ENCODE data around the gene ARHGAP6. TPM values are rescaled to one million over a fixed set of nuclear protein-coding genes. Genes with fewer than 3 reads are reported as not detected.

The ARHGAP6 gene
- total RNA-seq, 3 donors from 2014 or later, result 10.1 to 32.6 (median 14.7) TPM

DNA sequence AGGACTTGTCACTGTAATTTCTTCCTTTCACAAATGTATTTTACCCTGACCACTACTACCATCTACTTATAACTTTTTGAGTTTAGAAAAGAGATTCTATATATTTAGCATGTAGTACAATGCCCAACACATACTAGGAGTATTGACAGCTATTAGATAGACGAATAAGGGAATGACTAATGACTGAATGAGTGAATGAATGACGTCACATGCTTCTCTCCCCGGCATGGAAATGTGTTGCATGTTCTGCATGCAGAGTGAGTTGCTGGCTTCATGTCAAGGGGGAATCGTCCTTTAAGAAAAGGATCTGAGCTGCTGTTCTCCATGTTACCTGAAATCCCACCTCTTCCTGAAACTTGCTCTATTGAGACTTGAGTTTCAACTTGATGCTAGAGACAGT is 459.9 kb downstream of the ARHGAP6 start:
- TF ChIP-seq, protein P1, sequence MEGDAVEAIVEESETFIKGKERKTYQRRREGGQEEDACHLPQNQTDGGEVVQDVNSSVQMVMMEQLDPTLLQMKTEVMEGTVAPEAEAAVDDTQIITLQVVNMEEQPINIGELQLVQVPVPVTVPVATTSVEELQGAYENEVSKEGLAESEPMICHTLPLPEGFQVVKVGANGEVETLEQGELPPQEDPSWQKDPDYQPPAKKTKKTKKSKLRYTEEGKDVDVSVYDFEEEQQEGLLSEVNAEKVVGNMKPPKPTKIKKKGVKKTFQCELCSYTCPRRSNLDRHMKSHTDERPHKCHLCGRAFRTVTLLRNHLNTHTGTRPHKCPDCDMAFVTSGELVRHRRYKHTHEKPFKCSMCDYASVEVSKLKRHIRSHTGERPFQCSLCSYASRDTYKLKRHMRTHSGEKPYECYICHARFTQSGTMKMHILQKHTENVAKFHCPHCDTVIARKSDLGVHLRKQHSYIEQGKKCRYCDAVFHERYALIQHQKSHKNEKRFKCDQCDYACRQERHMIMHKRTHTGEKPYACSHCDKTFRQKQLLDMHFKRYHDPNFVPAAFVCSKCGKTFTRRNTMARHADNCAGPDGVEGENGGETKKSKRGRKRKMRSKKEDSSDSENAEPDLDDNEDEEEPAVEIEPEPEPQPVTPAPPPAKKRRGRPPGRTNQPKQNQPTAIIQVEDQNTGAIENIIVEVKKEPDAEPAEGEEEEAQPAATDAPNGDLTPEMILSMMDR (IDR thresholded peaks at IDR 0.05), result no peak
- no peak for TF ChIP-seq POLR2A (IDR thresholded peaks at IDR 0.05)
- intact Hi-C loops (cut with DNase I; ENCODE audit: low total_unique reads), result loop anchor here (2.0 kb wide), 1 partner anchor 39 kb away; no protein-coding TSS in a partner anchor
- Histone ChIP-seq H3K36me3 (no peaks in the 10 kb centered on the region), H3K4me1 (no peaks in the 10 kb centered on the region), H3K9me3 (no peaks in the 10 kb centered on the region), H3K27me3 (no peaks in the 10 kb centered on the region), H3K27ac (no peak overlapping the region), H3K4me3 (no peak overlapping the region)
- no peak for DNase-seq (ENCODE audit: low spot score in 2 of 2)

DNA sequence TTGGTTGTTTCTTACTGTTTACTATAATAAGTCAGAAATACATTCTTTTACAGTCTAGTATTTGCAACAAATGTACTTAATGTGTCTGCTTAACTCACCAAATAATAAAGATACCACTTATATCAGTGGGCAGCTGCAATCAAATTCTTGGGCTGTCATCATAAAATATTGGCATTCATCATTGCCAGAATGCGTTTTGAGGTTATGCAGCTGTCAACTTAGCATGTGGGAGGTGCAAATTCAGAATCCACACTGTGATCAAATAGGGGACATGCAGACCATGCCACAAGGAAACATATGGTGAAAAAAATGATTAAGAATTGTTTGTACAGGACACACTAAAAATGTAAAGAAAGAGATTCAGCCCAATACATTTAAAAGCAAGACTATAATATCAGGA is 468.0 kb downstream of the ARHGAP6 start:
- peaks cover 0 to 32% of the 10 kb centered on the region in 2 donors for H3K27me3 ChIP-seq
- no peak for TF ChIP-seq POLR2AphosphoS5 (IDR thresholded peaks at IDR 0.05)
- no peak overlapping the region for H3K4me3 ChIP-seq
- intact Hi-C loops (cut with DNase I; ENCODE audit: low total_unique reads), result no loop called here
- H3K36me3 ChIP-seq, result no peaks in the 10 kb centered on the region
- no peak overlapping the region for H3K27ac ChIP-seq
- no peak for DNase-seq (ENCODE audit: low spot score in 2 of 2)
- H3K9me3 ChIP-seq, result no peaks in the 10 kb centered on the region
- H3K4me1 ChIP-seq, result no peaks in the 10 kb centered on the region

DNA sequence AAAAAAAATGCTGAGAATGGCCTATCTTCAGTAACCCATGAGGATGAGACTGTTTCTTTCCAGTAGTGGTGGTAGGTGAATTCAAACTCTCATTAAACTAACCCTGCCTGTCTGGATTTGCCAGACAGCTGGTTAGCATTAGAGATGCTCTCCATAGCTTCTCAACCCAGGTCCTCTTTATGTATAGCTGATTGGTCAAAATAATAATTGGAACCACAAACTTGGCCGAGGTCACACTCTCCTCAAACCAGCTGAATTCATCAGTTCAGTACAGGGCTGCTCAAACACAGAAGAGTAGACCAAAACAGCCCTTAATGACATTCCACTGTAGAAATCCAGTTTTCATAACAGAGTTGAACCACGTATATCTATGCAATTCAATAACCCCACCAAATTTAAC is 469.2 kb downstream of the ARHGAP6 start:
- H3K9me3 ChIP-seq, result no peaks in the 10 kb centered on the region
- no peaks in the 10 kb centered on the region for H3K36me3 ChIP-seq
- no peak overlapping the region for H3K4me3 ChIP-seq
- no peak overlapping the region for H3K27ac ChIP-seq
- peaks cover 0 to 38% of the 10 kb centered on the region in 2 donors for H3K27me3 ChIP-seq
- TF ChIP-seq POLR2A (IDR thresholded peaks at IDR 0.05), result no peak
- TF ChIP-seq POLR2AphosphoS5 (IDR thresholded peaks at IDR 0.05), result no peak
- TF ChIP-seq, protein P1 (IDR thresholded peaks at IDR 0.05), result no peak
- DNase-seq (ENCODE audit: low spot score in 2 of 2), result no peak
- no peaks in the 10 kb centered on the region for H3K4me1 ChIP-seq
- intact Hi-C loops (cut with DNase I; ENCODE audit: low total_unique reads), result no loop called here

DNA sequence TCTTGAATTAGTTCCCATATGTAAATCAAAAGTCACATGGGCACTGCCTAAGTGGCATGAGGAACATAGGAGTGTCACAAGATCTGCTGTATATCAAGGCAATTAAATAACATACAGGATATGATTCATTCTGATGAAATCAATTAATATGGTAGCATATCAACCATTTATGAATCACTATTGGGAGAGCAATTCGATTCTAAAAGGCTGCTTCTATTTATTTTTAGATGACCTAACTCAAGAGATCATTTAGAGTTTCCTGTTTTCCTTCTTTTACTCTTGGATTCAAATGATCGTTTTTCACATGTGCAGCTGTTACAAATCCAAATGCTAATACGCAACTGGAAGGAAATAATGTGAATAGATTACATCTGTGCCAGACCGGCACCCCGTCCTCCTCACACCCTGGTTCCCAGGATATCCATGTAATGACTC is 472.7 kb downstream of the ARHGAP6 start:
- TF ChIP-seq POLR2A (IDR thresholded peaks at IDR 0.05) (no peak), POLR2AphosphoS5 (IDR thresholded peaks at IDR 0.05) (no peak)
- TF ChIP-seq, protein P1 (IDR thresholded peaks at IDR 0.05), result no peak
- peak overlapping the region in 1 of 2 donors; percentile 30 for H3K27ac ChIP-seq
- no peak overlapping the region for H3K4me3 ChIP-seq
- peaks cover 0 to 17% of the 10 kb centered on the region in 2 donors for H3K27me3 ChIP-seq
- H3K9me3 ChIP-seq, result no peaks in the 10 kb centered on the region
- no peak for DNase-seq (ENCODE audit: low spot score in 2 of 2)
- intact Hi-C loops (cut with DNase I; ENCODE audit: low total_unique reads), result no loop called here
- no peaks in the 10 kb centered on the region for H3K36me3 ChIP-seq
- no peaks in the 10 kb centered on the region for H3K4me1 ChIP-seq

DNA sequence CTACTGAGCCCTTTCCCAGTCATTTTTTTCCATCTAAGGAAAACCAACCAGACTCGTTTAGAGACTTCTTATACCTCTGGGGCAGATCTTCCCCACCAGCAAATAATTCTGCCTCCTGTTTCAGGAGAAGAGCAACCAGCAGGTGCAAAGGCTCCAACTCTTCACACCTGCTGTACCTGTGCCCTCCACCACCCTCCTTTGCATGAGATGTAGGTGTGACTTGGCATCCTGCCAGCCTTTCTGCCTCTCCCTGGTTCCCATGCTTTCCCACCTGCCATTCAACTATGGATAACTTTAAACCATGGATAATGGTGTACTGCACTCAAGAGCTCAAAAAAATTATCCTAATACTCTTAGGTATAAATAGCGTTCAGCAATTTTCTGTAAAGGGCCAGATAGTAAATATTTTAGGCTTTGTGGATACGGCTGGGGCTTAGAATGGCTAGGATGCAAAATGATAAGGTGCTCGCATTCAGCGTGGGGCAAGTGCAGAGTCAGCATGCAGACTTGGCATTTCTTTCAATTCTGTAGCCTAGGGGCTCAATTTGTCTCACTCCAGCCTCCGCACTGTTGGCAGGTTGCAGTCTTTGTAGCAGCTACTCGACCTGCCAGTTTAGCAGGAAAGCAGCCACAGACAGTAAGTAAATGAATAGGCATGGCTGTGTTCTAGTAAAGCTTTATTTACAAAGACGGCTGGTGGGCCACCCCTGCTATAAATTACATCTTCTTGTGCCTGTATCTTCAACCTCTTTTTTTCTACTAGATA is 474.8 kb downstream of the ARHGAP6 start:
- peaks cover 0 to 28% of the 10 kb centered on the region in 2 donors for H3K27me3 ChIP-seq
- H3K36me3 ChIP-seq, result no peaks in the 10 kb centered on the region
- no peaks in the 10 kb centered on the region for H3K4me1 ChIP-seq
- intact Hi-C loops (cut with DNase I; ENCODE audit: low total_unique reads), result no loop called here
- H3K4me3 ChIP-seq, result no peak overlapping the region
- no peak for DNase-seq (ENCODE audit: low spot score in 2 of 2)
- no peak for TF ChIP-seq POLR2A (IDR thresholded peaks at IDR 0.05)
- no peak for TF ChIP-seq POLR2AphosphoS5 (IDR thresholded peaks at IDR 0.05)
- TF ChIP-seq, protein P1 (IDR thresholded peaks at IDR 0.05), result no peak
- H3K27ac ChIP-seq, result no peak overlapping the region
- H3K9me3 ChIP-seq, result no peaks in the 10 kb centered on the region
